K562 (cell line): ENCODE measurements around the gene EMX2. TPM values are rescaled to one million over a fixed set of nuclear protein-coding genes. Genes with fewer than 3 reads are reported as not detected.

Experiments
- IRF2 ChIP-seq: sonication (generic); formaldehyde crosslinking; IDR thresholded peaks from 2 replicates; pipeline ENCODE4 v1.8.1; 2022; ENCODE audit warnings: mild to moderate bottlenecking, missing genetic modification reagents
- MAFF ChIP-seq: IDR thresholded peaks from 2 replicates; pipeline ENCODE4 v1.6.1; 2012; ENCODE audit warnings: low read length, improper control_type of control experiment
- POU5F1 ChIP-seq: fragments of 150-350 bp; IDR thresholded peaks from 2 replicates; pipeline ENCODE4 v1.6.1; 2014; ENCODE audit warnings: borderline replicate concordance, low read length, low read depth, mild to moderate bottlenecking; ENCODE audit not compliant: partially characterized antibody
- XRCC5 ChIP-seq: fragments of 200-400 bp; formaldehyde crosslinking; IDR thresholded peaks from 2 replicates; pipeline ENCODE4 v1.6.1; 2017; ENCODE audit warnings: low read depth, mild to moderate bottlenecking, low read length
- ZNF785 ChIP-seq: fragments of 250-450 bp; sonication (Bioruptor Pico); IDR thresholded peaks from 2 replicates; pipeline ENCODE4 v1.4.0; 2020; ENCODE audit warnings: mild to moderate bottlenecking
- polyA plus RNA-seq, 8 experiments: library from polyadenylated mRNA; depleted of rRNA in 4 of 8; stranded (reverse) in 5 of 8; unstranded in 3 of 8; fragments of >200 nt; fragmentation: Nextera tagmentation in 2 of 8; fragmentation: Illumina TruSeq in 1 of 8; extraction: Ambion mirVana in 2 of 8; extraction: Trizol in 1 of 8; gene quantifications; 2 replicates each; pipeline versions ENCODE4 v1.2.1 to v1.2.3, GENCODE V29; 2011 to 2014; ENCODE audit warnings: inconsistent platforms in 1 of 8, missing spikeins in 1 of 8
- total RNA-seq, 7 experiments: library from RNA; depleted of rRNA in 6 of 7; stranded (reverse); fragments of >200 nt in 6 of 7; fragmentation: Illumina TruSeq in 2 of 7; extraction: Trizol in 2 of 7; gene quantifications; 2 replicates each; pipeline versions ENCODE4 v1.2.1 to v1.2.3, GENCODE V29; 2011 to 2021; ENCODE audit warnings: low replicate concordance in 1 of 7
- TF ChIP-seq, protein P1 (sequence below), 2 experiments: fragments of 450-650 bp in 1 of 2; sonication (generic) in 1 of 2; formaldehyde crosslinking in 1 of 2; IDR thresholded peaks; 2 replicates each; pipeline versions ENCODE4 v1.7.1 to v1.9.0; 2016 to 2022; ENCODE audit warnings: inconsistent platforms in 1 of 2, mild to moderate bottlenecking in 1 of 2, missing genetic modification reagents in 1 of 2

Gene EMX2
- total and polyA plus RNA-seq, 9 of the 15 experiments (the other 6 are each of a cell fraction or from before 2014, with no cell fraction given), result not detected

DNA sequence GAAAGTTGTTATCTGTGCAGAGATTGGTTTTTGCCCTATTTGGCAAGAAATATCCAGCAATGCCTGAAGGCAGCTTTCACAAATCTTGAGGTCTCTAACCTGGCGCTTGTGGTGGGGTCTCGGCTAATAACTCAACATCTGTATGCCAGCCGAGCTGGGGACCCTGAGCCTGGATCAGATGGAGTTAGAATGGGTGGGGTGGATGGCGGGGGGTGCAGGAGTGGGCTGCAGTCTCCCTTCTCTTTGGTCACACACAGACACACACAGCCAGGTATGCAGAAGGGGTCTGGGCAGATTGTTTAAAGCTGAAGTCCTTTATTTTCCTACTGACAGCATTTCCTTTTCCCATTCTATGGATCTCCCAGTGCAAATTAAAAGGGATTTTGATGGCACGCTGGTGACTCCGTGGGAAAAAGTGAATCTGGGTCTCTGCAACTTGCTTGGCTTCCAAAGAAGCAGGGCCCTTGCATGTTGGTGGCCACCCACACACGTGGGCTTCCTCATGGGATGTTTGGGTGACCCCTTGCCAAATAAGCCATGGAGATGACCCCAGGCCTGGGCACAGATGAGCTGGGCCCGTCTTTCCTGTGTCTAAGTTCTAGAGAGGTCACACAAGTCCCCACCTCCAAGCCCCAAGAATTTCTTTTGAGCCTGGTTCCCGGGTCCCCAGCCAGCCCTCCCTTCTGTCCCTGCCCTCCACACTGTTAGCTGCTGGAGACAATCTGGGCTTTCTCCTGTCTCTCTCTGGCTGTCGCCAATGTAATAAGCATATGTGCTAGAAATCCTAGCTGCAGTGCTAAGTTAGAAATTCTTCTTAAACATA lies 39.9 kb upstream of the EMX2 start (continued):
- TF ChIP-seq, protein P1, sequence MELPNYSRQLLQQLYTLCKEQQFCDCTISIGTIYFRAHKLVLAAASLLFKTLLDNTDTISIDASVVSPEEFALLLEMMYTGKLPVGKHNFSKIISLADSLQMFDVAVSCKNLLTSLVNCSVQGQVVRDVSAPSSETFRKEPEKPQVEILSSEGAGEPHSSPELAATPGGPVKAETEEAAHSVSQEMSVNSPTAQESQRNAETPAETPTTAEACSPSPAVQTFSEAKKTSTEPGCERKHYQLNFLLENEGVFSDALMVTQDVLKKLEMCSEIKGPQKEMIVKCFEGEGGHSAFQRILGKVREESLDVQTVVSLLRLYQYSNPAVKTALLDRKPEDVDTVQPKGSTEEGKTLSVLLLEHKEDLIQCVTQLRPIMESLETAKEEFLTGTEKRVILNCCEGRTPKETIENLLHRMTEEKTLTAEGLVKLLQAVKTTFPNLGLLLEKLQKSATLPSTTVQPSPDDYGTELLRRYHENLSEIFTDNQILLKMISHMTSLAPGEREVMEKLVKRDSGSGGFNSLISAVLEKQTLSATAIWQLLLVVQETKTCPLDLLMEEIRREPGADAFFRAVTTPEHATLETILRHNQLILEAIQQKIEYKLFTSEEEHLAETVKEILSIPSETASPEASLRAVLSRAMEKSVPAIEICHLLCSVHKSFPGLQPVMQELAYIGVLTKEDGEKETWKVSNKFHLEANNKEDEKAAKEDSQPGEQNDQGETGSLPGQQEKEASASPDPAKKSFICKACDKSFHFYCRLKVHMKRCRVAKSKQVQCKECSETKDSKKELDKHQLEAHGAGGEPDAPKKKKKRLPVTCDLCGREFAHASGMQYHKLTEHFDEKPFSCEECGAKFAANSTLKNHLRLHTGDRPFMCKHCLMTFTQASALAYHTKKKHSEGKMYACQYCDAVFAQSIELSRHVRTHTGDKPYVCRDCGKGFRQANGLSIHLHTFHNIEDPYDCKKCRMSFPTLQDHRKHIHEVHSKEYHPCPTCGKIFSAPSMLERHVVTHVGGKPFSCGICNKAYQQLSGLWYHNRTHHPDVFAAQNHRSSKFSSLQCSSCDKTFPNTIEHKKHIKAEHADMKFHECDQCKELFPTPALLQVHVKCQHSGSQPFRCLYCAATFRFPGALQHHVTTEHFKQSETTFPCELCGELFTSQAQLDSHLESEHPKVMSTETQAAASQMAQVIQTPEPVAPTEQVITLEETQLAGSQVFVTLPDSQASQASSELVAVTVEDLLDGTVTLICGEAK (IDR thresholded peaks at IDR 0.05), result no peak
- TF ChIP-seq, protein P1 (CRISPR knock-in tag; IDR thresholded peaks at IDR 0.05), result no peak
- TF ChIP-seq XRCC5, result no peak
- TF ChIP-seq MAFF, result no peak
- TF ChIP-seq ZNF785 (CRISPR knock-in tag), result no peak
- no peak for TF ChIP-seq IRF2 (CRISPR knock-in tag)
- no peak for TF ChIP-seq POU5F1
- TF ChIP-seq, all 486 proteins: peak for 0
